SW 1271 (cell line): ENCODE data around the gene GORAB.

Experiments
- DNase-seq, 2 experiments: peaks; one replicate each; lab custom pipeline; 2025; lab: John Stamatoyannopoulos, UW

The GORAB gene, protein sequence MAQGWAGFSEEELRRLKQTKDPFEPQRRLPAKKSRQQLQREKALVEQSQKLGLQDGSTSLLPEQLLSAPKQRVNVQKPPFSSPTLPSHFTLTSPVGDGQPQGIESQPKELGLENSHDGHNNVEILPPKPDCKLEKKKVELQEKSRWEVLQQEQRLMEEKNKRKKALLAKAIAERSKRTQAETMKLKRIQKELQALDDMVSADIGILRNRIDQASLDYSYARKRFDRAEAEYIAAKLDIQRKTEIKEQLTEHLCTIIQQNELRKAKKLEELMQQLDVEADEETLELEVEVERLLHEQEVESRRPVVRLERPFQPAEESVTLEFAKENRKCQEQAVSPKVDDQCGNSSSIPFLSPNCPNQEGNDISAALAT

GRCh38 chr1:170531758-170532657 lies at the start of gene GORAB:
Gene GORAB (plus strand): TSS chr1:170532166. CDS start chr1:170532224, 58 bp downstream.
- DNase-seq = peak; percentile 65 to 86

DNA sequence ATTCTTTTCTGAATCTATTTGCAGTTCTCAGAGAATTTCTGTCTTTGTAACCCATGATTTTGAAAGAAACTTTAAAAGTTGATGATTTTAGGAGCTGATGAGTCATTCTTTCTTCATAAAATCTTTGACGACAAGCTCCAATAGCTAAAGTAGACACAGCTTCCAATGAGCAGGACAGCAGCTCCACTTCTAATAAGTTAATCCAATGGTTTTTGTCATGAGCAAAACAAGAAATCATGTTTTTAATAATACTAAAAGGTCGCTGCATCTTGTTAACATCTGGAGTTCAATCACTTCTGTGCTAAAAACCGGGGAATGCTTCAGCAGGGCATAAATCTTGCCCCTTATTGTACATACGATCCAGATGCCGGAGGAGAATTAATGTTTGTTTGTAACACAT lies 48.9 kb upstream of the GORAB start:
- DNase-seq = no peak

GRCh38 chr1:170487503-170487902 lies 44.5 kb upstream of the GORAB start:
- no peak for DNase-seq

- no peak for DNase-seq
These were observed 40.7 kb upstream of the GORAB start for GRCh38 chr1:170491291-170491690.

GRCh38 chr1:170494369-170494768 lies 37.6 kb upstream of the GORAB start:
- DNase-seq = peak in 1 of 2 experiments; percentile 3

- DNase-seq = no peak
These were observed 37.0 kb upstream of the GORAB start for GRCh38 chr1:170495006-170495405.

DNA sequence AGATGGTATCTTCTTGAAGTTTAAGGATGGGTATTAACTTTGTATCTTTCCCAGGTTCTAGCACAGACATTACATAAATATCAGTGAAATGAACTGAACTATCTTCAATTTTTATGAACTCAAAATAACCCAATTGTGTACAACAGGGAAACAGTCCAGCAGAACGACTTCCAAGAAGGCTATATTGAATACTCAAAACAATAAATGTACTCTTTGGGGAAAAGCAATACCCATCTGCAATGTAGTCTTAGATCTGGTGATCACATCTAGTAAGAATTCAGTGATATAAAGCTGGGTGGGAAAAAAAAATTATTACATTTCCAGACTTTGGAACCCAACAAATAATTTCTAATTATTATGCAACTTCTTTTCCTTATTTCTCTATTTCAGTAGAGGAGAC lies 33.1 kb upstream of the GORAB start:
- no peak for DNase-seq

- DNase-seq = no peak
These were observed 28.3 kb upstream of the GORAB start for GRCh38 chr1:170503665-170504064.

DNA sequence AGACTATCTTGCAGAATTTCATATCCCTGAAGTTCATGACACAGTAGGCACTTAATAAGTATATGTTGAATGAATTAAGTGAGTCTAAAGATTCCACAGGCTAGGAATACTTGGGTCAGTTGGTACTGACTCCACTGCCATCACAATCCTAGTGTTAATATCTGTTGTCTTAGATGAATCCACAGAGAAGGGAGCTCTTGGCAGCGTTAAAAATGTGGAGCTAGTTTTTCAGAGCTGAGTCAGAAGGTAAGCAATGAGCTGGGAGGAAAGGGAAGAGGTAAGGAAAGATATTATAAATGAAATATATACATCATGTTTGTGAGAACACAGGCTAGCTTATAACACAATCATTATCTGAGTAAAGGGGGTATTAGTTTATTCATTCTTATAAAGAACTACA lies 21.8 kb upstream of the GORAB start:
- DNase-seq = no peak

GRCh38 chr1:170511038-170511437 lies 20.9 kb upstream of the GORAB start:
- DNase-seq = no peak

- DNase-seq = no peak
These were observed 18.8 kb upstream of the GORAB start for GRCh38 chr1:170513138-170513537.

GRCh38 chr1:170518185-170518834 lies 13.7 kb upstream of the GORAB start:
- DNase-seq = no peak

- DNase-seq = no peak
These were observed 13.0 kb upstream of the GORAB start for GRCh38 chr1:170518965-170519364.

DNA sequence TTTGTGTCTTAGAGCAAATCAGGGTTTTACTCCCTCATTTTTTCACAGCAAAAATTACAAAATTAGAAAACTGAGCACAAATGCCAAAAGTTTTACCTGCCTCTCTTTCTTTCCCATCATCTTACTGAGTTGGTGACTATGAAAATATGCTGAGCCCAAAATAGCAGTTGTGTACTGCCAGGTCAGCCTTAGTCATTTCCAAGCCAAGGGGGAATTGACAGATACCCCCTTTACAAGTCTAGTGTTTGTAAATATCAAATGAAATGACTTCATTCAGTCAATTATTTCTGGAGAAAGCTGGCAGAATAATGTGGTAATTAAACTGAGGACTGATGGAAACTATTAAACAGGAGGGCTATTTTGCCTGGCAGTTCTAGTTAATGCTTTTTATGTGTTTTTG lies 11.4 kb upstream of the GORAB start:
- DNase-seq = no peak

GRCh38 chr1:170521818-170522217 lies 10.1 kb upstream of the GORAB start:
- no peak for DNase-seq

DNA sequence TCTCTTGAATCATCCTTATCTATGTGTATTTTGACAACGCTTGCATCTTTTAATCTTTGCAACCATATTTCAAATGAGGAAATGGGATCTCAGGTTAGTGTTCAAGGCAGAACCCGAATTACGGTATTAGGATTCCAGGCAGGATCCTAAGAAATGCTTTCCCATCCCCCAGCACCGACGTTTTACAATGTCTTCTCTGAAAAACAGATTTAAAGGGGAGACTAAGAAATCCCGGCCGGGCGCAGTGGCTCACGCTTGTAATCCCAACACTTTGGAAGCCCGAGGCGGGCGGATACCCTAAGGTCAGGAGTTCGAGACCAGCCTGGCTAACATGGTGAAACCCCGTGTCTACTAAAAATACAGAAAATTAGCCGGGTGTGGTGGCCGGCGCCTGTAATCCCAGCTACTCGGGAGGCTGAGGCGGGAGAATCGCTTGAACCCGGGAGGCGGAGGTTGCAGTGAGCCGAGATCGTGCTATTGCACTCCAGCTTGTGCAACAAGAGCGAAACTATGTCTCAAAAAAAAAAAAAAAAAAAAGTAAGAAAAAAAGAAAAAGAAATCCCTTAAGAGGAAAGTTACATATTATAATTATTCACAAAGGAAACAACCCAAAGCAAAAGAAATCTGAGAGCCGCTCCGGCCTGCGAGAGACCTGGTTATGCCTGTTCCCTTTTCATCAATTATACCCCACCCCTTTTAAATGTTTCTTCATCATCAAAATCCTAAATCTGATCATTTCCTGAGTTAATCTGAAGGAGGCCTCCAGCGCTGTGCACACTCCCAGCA lies 801 bp upstream of the GORAB start:
- DNase-seq = no peak

GRCh38 chr1:170533298-170533697 lies 1.3 kb downstream of the GORAB start:
- DNase-seq = no peak

DNA sequence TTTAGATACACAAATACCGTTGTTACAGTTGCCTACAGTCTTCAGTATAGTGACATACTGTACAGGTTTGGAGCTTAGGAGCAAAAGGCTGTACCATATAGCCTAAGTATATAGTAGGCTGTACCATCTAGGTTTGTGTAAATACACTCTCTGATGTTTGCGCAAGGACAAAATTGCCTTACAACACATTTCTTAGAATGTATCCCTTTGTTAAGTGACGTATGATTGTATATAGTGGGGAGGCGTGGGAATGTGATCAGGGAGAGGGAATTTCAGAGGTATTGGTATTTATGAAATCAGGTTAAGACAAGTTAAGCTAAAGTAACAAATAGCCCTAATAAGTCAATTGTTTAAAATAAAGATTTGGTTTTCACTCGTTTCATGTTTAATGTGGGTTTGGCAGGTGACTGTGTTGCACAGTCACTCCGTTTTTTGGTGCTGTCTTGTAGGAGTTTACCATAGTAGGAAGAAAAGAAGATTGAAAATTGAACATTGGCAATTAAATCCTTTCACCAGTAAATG lies 2.7 kb downstream of the GORAB start:
- no peak for DNase-seq

DNA sequence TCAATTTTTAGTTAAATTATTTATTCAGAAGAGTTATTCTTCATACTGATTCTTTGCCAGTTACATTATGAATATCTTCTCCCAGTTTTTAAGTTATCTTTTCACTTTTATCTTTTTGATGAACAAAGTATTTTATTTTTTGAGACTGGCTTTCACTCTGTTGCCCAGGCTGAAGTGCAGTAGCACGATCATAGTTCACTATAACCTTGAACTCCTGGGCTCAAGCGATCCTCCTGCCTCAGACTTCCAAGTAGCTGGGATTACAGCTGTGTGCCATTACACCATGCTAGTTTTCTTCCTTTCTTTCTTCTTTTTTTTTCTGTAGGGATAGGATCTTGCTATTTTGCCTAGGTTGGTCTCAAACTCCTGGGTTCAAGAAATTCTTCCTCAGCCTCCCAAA lies 3.5 kb downstream of the GORAB start:
- no peak for DNase-seq

- DNase-seq = no peak
These were observed 5.1 kb downstream of the GORAB start for GRCh38 chr1:170536924-170537551.
